ENCODE measurements around the gene HNRNPH3.
"Not testable (repeated sequence)": the region's sequence is repeated elsewhere in the genome, so short reads cannot be mapped to it uniquely, and the experiment has no call there.

The HNRNPH3 gene, protein sequence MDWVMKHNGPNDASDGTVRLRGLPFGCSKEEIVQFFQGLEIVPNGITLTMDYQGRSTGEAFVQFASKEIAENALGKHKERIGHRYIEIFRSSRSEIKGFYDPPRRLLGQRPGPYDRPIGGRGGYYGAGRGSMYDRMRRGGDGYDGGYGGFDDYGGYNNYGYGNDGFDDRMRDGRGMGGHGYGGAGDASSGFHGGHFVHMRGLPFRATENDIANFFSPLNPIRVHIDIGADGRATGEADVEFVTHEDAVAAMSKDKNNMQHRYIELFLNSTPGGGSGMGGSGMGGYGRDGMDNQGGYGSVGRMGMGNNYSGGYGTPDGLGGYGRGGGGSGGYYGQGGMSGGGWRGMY

DNA sequence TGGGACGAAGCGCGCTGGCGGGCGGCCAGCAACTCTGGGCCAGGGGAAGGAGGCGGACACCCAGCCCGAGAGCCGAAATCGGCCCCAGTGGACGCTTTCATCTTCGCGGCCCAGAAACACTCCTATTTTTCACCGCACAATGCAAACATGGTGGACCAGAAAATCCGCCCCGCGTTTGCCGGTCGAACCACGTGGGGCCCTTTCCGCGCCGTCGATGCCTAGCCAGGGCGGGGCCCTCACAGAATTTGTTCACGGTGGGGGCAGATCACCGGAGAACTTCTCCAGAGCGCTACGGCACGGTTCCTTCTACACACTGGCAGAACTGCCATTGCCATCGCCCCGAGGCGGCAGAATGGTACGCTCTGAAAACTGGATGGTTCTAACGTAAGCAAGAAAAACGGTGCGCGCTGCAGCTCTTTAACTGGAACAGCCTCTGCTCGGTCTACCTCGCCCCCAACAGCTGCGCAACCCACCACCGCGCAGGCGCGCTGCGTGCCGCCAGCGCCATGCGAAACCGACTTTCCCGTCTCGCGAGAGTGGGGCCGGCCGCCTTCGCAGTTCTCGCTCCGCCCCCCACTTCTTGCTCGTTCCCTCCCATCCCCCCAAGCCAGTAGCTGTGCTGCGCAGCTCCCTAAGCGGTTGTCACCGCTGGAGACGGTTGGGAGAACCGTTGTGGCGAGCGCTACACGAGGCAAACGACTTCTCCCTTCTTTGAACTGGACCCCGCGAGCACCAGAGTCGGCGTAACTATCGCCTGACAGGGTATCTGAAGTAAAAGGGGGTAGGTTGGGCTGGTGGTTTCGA, at the start of gene HNRNPH3:
Gene HNRNPH3, plus strand, starts transcription at position 610 of the 804 bp plus-strand sequence. CDS start 5,158 bp downstream, outside the sequence.
- no peaks in the 10 kb centered on the region for H3K9me3 Mint-ChIP-seq
- H3K27me3 Mint-ChIP-seq: no peaks in the 10 kb centered on the region
- H3K36me3 Mint-ChIP-seq: peaks cover 27% of the 10 kb centered on the region
- peak within 1 kb of the TSS; percentile 99 for H3K27ac Mint-ChIP-seq
- H3K4me3 Mint-ChIP-seq: peak within 1 kb of the TSS; percentile 98
- peaks cover 61% of the 10 kb centered on the region for H3K4me1 Mint-ChIP-seq
- peak; percentile 93 for ATAC-seq

DNA sequence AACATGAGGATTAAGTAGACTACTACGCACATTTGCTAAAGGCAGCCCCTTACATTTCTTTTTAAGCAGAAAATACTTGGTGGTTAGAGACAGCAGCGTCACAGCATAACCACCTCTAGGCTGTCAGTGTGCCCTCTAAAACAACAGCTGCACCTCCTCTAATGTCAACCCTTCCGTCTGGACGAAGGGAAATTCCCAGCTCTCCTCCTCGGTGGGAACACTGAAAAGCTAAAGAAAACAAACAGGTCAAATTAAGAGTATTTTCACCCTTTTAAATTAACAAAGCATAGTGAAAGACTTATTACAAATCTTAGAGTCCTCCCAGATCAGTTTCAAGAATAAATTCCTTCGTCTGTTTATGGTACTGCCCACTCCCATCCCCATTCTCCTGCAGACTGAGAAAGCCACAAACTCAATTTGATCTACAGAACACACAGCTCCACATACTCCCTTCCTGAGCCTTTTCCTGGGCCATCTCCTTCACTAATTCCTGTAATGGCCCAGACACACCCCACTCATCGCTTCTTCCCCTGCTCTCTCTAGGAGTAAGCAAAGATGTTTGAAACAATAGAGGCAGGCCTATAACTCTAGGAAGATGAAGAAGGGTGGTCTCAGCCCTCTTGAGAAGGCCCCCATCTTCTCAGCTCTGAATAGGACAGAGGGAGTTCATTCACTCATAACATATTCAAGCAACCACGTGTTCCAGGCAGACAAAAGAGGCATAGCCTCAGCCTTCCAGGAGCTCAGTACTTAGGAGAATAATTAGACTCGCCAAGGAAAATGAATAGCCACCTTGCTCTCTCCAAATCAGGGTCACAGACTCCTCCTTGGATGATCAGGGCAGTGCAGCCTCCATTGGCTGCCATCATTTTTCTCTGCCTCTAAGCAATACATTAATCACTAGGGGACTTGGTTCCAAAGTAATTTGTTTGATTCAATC, 47.5 kb upstream of the HNRNPH3 start:
- Mint-ChIP-seq H3K4me1 (no peaks in the 10 kb centered on the region), H3K4me3 (no peak overlapping the region), H3K27me3 (no peaks in the 10 kb centered on the region), H3K36me3 (no peaks in the 10 kb centered on the region), H3K27ac (no peak overlapping the region), H3K9me3 (no peaks in the 10 kb centered on the region)
- ATAC-seq: no peak

DNA sequence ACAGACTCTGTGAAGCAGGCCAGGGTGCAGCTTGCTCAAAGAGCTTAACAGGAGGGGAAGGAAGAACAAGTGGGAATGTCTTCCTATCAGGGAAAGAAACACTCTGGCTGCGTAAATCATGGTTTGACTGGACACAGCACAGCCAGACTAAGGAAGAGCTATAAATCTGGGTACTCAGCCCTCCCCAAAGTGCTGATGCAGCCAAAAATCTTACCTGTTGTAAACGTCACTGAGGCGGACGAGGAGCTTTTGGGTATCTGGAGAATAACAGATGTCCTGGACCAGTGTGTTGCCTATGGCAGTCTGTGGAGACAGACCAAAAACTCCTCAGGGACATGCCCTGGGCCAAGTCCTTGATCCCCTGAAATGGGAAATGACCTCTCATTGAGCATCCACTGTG, 43.1 kb upstream of the HNRNPH3 start:
- H3K27me3 Mint-ChIP-seq: no peaks in the 10 kb centered on the region
- no peaks in the 10 kb centered on the region for H3K36me3 Mint-ChIP-seq
- no peaks in the 10 kb centered on the region for H3K9me3 Mint-ChIP-seq
- H3K4me3 Mint-ChIP-seq: no peak overlapping the region
- no peak overlapping the region for H3K27ac Mint-ChIP-seq
- ATAC-seq: no peak
- H3K4me1 Mint-ChIP-seq: no peaks in the 10 kb centered on the region

DNA sequence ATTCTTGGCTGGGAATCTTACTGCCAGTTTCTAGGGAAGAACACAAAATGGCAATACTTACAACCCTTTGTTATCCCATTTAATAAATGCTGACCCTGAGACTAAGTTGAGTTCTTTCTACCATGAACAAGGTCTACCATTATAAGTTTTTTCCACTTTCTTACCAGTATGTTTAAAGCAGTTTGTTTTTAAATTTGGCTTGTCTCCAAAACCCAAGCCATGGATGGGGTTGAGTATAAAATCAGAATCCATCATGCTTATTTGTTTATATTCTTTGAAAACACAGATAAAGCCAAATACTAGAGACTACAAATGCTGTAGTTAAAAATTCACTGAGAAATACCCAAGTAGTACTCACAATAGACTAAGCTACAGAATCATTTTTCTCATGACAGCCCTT, 41.1 kb upstream of the HNRNPH3 start:
- Mint-ChIP-seq H3K27me3 (no peaks in the 10 kb centered on the region), H3K27ac (no peak overlapping the region), H3K9me3 (no peaks in the 10 kb centered on the region), H3K36me3 (no peaks in the 10 kb centered on the region), H3K4me1 (no peaks in the 10 kb centered on the region), H3K4me3 (no peak overlapping the region)
- no peak for ATAC-seq

DNA sequence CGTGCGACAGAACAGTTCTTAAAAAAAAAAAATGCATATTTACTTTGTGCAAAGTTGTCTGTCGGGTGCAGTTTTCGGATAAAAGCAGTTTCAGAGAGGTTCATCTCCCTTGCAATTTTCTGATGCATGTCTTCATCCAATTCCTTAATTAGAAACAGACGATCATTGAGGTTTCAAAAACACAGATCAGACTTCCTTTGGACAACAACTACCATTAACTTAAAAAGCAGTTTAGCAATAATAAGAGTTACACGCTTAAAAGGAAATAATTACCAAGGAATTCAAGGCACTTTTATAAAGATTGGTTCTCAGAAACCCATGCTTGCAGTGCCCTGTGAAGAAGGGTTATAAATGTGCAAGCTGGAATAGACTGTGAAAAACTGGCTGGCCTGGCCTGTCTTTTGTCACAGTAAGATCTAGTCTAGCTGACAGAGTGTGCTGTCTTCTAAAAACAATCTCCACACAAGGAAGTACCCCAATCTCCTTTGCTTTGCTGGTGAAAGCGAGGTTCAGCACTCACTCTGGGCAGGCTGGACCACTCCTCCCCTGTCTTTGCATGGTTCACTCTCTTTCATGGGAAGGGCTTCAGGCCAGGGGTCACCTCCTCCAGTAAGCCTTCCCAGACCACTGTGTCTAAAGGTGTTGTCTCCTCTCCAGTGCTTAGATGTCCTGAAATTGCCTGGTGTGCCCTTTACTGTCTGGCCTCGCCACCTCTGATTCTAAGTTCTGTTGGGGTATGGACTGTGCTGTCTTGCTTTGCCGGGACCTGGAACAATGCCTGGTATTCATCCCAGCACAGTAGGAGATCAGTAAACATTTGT, 34.8 kb upstream of the HNRNPH3 start:
- H3K27ac Mint-ChIP-seq: peak overlapping the region; percentile 6

DNA sequence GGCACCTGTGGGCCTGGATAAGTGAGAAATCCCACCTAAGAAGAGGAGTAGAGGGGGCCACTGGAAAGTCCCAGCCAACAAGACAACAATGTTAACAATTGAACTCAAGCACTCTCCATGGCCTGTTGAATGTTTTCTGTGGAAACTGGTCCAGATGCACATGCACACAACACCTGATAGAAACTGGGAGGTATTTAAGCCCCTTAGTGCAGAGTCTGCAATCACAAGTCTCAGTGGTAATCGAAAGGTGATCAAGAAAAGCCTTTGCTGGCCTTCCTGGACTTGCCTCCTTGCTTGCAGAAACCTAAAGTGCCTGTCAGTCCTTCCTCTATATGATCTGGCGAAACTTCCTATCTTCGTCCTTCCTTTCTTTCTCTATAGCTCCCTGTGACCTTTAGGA, 30.6 kb upstream of the HNRNPH3 start:
- Mint-ChIP-seq H3K27me3 (no peaks in the 10 kb centered on the region), H3K27ac (peak overlapping the region; percentile 85), H3K4me1 (peaks cover 38% of the 10 kb centered on the region), H3K4me3 (no peak overlapping the region), H3K9me3 (no peaks in the 10 kb centered on the region), H3K36me3 (no peaks in the 10 kb centered on the region)
- peak; percentile 34 for ATAC-seq

More for the DNA sequence above, 34.8 kb upstream of the HNRNPH3 start:
- Mint-ChIP-seq H3K4me1 (peaks cover 38% of the 10 kb centered on the region), H3K27me3 (no peaks in the 10 kb centered on the region), H3K4me3 (no peak overlapping the region), H3K36me3 (no peaks in the 10 kb centered on the region), H3K9me3 (no peaks in the 10 kb centered on the region)
- no peak for ATAC-seq

DNA sequence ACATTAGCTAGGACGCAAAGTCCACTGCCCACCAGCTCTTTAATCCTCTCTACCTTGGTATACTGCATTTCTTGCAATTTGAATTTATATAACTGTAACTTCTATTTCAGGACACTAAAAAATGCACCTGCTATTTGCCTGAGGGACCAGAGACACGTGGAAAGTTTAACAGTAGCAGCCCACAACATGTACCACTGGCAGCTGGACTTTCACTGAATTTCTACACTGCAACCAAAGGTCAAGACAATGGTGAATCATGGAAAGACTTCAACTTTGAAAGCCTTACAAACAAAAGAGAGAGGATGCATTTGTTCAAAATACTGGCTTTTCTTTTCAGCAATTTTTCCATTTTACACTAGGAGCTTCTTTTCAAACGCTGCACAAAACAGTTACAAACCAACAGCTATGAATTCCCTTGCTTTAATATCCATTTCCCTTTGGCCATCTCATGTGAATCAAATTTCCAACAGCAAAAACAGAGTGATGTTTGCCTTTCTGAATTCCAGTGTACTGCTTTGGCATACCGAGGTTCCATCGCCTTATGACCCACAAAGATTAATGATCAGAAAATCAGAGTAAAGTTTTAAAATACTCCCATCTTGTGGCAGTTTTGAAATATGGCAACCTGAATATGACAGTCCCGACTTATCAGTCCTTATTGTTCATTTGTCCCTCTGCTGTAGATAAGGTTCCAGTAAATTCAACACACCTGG, 29.9 kb upstream of the HNRNPH3 start:
- H3K27me3 Mint-ChIP-seq: no peaks in the 10 kb centered on the region
- no peaks in the 10 kb centered on the region for H3K36me3 Mint-ChIP-seq
- H3K4me3 Mint-ChIP-seq: no peak overlapping the region
- peak overlapping the region; percentile 85 for H3K27ac Mint-ChIP-seq
- ATAC-seq: peak; percentile 61
- H3K4me1 Mint-ChIP-seq: peaks cover 33% of the 10 kb centered on the region
- no peaks in the 10 kb centered on the region for H3K9me3 Mint-ChIP-seq

DNA sequence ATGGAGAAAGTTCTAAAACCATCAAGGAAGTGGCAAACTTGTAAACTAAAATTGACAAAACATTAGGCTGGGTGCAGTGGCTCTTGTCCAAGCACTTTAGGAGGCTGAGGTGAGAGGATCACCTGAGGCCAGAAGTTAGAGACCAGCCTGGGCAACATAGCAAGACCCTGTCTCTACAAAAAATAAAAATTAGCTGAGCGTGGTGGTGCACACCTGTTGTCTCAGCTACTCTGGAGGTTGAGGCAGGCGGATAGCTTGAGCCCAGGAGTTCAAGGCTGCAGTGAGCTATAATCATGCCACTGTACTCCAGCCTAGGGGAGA, 29.4 kb upstream of the HNRNPH3 start:
- H3K9me3 Mint-ChIP-seq: no peaks in the 10 kb centered on the region
- no peak overlapping the region for H3K4me3 Mint-ChIP-seq
- peaks cover 28% of the 10 kb centered on the region for H3K4me1 Mint-ChIP-seq
- H3K27me3 Mint-ChIP-seq: no peaks in the 10 kb centered on the region
- peak overlapping the region; percentile 85 for H3K27ac Mint-ChIP-seq
- H3K36me3 Mint-ChIP-seq: no peaks in the 10 kb centered on the region
- no peak for ATAC-seq

DNA sequence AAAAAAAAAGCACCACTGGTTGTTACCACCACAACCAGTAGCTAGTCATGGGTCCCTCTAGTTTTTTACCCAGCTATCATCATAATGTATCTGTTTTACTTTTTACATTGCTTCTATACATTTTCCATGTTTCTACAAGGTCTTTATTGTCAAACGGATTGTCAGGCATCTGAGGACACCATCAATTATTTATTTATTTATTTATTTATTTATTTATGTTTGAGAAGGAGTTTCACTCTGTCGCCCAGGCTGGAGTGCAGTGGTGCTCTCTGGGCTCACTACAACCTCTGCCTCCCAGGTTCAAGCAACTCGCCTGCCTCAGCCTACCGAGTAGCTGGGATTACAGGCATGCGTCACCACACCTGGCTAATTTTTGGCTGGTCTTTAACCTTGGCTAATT, 29.0 kb upstream of the HNRNPH3 start:
- H3K27me3 Mint-ChIP-seq: no peaks in the 10 kb centered on the region
- no peak overlapping the region for H3K27ac Mint-ChIP-seq
- H3K36me3 Mint-ChIP-seq: no peaks in the 10 kb centered on the region
- H3K9me3 Mint-ChIP-seq: no peaks in the 10 kb centered on the region
- ATAC-seq: no peak
- no peak overlapping the region for H3K4me3 Mint-ChIP-seq
- peaks cover 28% of the 10 kb centered on the region for H3K4me1 Mint-ChIP-seq

DNA sequence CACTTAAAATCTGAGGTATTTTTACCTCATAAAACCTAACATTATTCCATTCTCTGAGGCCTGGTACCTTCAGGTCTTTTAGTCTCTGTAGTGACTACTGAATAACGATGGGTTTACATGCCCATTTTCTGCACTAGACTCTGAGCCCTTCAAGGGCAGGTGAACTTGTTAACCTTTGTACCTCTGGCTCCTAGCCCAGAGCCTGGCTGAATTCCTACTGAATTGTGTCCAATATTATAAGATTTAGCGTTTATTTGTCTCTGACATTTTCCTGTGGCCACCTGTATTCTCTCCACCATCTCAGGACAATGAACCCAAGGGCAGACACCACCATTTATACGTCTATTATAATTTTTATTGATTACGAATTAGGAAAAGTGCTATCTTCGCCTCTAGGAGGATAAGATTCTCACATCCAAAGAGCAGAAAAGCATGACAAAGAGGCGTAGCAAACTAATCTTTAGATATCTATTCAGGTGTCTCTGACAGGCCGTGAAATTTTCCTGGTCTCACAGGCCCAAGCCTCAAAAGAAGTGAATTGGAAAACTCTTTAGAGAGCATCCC, 27.9 kb upstream of the HNRNPH3 start:
- Mint-ChIP-seq H3K4me3 (no peak overlapping the region), H3K9me3 (no peaks in the 10 kb centered on the region), H3K27ac (no peak overlapping the region), H3K27me3 (no peaks in the 10 kb centered on the region), H3K4me1 (peaks cover 28% of the 10 kb centered on the region), H3K36me3 (no peaks in the 10 kb centered on the region)
- ATAC-seq: no peak

DNA sequence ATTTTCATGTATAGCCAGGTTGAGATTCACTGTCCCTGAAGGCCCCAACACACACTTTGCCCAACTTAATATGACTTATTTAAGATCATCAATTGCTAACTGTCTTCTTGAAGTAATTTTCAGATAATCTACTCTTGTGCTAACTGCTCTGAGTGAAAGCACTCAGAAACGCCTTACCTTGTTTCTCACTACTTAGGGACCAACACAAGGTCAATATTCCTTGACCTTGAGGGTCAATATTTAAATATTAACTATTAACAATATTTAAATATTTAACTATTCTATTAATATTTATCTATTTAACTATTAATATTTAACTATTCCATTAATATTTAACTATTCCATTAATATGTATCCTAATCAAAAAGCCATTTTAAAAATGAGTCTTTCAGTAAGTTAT, 26.0 kb upstream of the HNRNPH3 start:
- H3K4me3 Mint-ChIP-seq: no peak overlapping the region
- ATAC-seq: no peak
- H3K36me3 Mint-ChIP-seq: no peaks in the 10 kb centered on the region
- H3K27ac Mint-ChIP-seq: no peak overlapping the region
- no peaks in the 10 kb centered on the region for H3K9me3 Mint-ChIP-seq
- peaks cover 15% of the 10 kb centered on the region for H3K4me1 Mint-ChIP-seq
- H3K27me3 Mint-ChIP-seq: no peaks in the 10 kb centered on the region

DNA sequence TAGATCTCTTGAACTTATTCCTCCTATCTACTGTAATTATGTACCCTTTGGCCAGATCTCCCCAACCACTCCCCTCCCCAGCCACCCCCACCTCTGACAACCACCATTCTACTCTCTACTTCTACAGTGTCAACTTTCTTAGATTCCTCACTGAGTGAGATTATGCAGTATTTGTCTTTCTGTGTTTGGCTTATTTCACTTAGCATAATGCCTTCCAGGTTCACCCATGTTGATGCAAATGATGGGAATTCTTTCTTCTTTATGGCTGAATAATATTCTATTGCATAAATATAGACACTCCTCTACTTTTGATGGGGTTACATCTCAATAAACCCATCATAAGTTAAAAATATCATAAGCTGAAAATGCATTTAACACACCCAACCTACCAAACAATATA, 21.3 kb upstream of the HNRNPH3 start:
- H3K4me3 Mint-ChIP-seq: no peak overlapping the region
- no peak overlapping the region for H3K27ac Mint-ChIP-seq
- H3K27me3 Mint-ChIP-seq: no peaks in the 10 kb centered on the region
- H3K9me3 Mint-ChIP-seq: no peaks in the 10 kb centered on the region
- no peaks in the 10 kb centered on the region for H3K4me1 Mint-ChIP-seq
- no peaks in the 10 kb centered on the region for H3K36me3 Mint-ChIP-seq
- ATAC-seq: no peak

DNA sequence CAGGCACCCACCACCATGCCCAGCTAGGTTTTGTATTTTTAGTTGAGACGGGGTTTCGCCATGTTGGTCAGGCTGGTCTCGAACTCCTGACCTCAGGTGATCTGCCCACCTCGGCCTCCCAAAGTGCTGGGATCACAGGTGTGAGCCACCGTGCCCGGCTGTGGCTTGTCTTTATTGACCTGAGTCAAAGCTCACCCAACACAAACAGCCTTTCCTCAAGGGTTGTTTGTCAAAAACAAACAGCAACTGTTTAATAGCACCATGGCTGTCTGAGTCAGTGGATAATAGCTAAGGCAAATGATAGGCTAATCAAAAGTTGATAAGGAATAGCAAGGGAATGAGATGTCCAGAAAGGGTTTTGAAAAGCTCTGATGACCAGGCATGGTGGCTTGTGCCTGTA, 16.9 kb upstream of the HNRNPH3 start:
- H3K27ac Mint-ChIP-seq: not testable (repeated sequence)

DNA sequence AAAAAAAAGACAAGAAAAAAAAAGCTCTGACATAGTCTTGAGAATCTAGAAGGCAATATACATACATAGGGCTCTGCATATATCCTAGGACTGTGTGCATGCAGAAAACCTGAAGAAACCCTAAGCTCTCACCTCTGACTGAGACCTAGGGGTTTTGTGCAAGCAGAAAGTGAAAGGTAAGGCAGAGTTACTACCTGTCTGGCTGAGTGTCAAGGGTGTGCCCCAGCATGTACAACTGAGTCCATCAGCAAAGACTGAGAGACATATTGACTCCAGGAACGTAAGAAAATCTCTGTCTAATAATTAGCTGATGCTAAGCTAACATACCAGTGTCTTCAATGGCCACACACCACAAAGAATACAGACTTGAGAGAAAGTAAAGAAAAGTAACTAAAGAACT, 16.3 kb upstream of the HNRNPH3 start:
- H3K4me1 Mint-ChIP-seq: no peaks in the 10 kb centered on the region
- H3K27me3 Mint-ChIP-seq: no peaks in the 10 kb centered on the region
- peaks cover 11% of the 10 kb centered on the region for H3K9me3 Mint-ChIP-seq
- H3K36me3 Mint-ChIP-seq: peaks cover 12% of the 10 kb centered on the region
- no peak for ATAC-seq
- H3K27ac Mint-ChIP-seq: no peak overlapping the region
- H3K4me3 Mint-ChIP-seq: no peak overlapping the region

More for the DNA sequence above, 16.9 kb upstream of the HNRNPH3 start:
- ATAC-seq, H3K4me3 Mint-ChIP-seq, H3K4me1 Mint-ChIP-seq, H3K27me3 Mint-ChIP-seq: not testable (repeated sequence)
- H3K9me3 Mint-ChIP-seq: peaks cover 11% of the 10 kb centered on the region
- peaks cover 12% of the 10 kb centered on the region for H3K36me3 Mint-ChIP-seq
